Right lobe of liver (tissue), 6 donors: ENCODE results near the gene MEGF10. TPM values are rescaled to one million over a fixed set of nuclear protein-coding genes. Genes with fewer than 3 reads are reported as not detected.
A peak's percentile ranks its signal among the peaks of the same experiment; 100 is the strongest.

ENCODE experiments used
- ATAC-seq, 4 donors: fragments of 200-7000 bp; cut with Tn5 transposase; one replicate each; pipeline ENCODE4 v1.9.1; 2020; ENCODE audit warnings: mild to moderate bottlenecking in 4 of 4, moderate library complexity in 4 of 4
- DNase-seq, 3 donors: peaks; one replicate each; pipeline ENCODE4 v3.0.0-alpha.2; 2020
- H3K27ac ChIP-seq, 3 donors: fragments of 200-600 bp; one replicate each; pipeline ENCODE4 v1.8.0; 2022
- H3K27me3 ChIP-seq, 2 donors: fragments of 200-600 bp; one replicate each; pipeline ENCODE4 v1.8.0; 2022
- H3K36me3 ChIP-seq, 4 donors: fragments of 200-600 bp; sonication (generic) in 1 of 4; one replicate each; pipeline versions ENCODE4 v1.5.1 to v1.8.0; 2017 to 2022; ENCODE audit warnings: control low read depth in 1 of 4
- H3K4me1 ChIP-seq, 4 donors: fragments of 200-600 bp; sonication (generic) in 1 of 4; one replicate each; pipeline versions ENCODE4 v1.5.1 to v1.8.0; 2017 to 2022; ENCODE audit warnings: control low read depth in 1 of 4
- H3K4me3 ChIP-seq, 3 donors: fragments of 200-600 bp; one replicate each; pipeline ENCODE4 v1.8.0; 2022
- H3K9me3 ChIP-seq, 4 donors: fragments of 200-600 bp; sonication (generic) in 1 of 4; one replicate each; pipeline versions ENCODE4 v1.5.1 to v1.8.0; 2017 to 2022; ENCODE audit warnings: control low read depth in 1 of 4
- POLR2A ChIP-seq: fragments of 450-650 bp; IDR thresholded peaks from one replicate; pipeline ENCODE4 v1.6.1; 2017; ENCODE audit warnings: antibody characterized with exemption, mild to moderate bottlenecking
- WGBS: methylation state at CpG from one replicate; pipeline ENCODE4 v1.1.6; 2018; ENCODE audit warnings: low coverage, low lambda C conversion rate; ENCODE audit not compliant: insufficient coverage; ENCODE audit errors: missing lambda C conversion rate; 5-methylcytosine and 5-hydroxymethylcytosine counted together
- intact Hi-C, 2 donors: fragments of 100-400 bp; cut with DNase I; formaldehyde crosslinking; loops; one replicate each; pipeline versions ENCODE4 v1.11.2 to v1.14.1; 2022
- total RNA-seq, 6 experiments: library from RNA; depleted of rRNA in 2 of 6; stranded (reverse); fragments of >200 nt in 2 of 6; fragmentation: NEBNext Ultra II Directional in 3 of 6; extraction: Animal tissue kit (Norgen Biotek cat#: 25700) in 3 of 6; gene quantifications; one replicate each; pipeline versions ENCODE4 v1.1.0 to v1.2.4, GENCODE V29; 2016 to 2023
- TF ChIP-seq, protein P1 (sequence below), 4 donors: fragments of 200-600 bp in 3 of 4; fragments of 450-650 bp in 1 of 4; IDR thresholded peaks; one replicate each; pipeline versions ENCODE4 v1.5.1 to v1.8.0; 2016 to 2022; ENCODE audit warnings: antibody characterized with exemption in 4 of 4, mild to moderate bottlenecking in 2 of 4
- donor health status: DM: no; HTN: yes; CAD: no.
- donor health status: DM: no; HTN: no; CAD: no.
- donor health status: DM: no; HTN: no; CAD: no.
- donor health status: DM: no; HTN: yes; CAD: no.
- donor health status: DM: no; HTN: yes; CAD: no.

The MEGF10 gene
- total RNA-seq, 6 experiments from 2014 or later, result 0.42 to 1.4 (median 0.75) TPM

DNA sequence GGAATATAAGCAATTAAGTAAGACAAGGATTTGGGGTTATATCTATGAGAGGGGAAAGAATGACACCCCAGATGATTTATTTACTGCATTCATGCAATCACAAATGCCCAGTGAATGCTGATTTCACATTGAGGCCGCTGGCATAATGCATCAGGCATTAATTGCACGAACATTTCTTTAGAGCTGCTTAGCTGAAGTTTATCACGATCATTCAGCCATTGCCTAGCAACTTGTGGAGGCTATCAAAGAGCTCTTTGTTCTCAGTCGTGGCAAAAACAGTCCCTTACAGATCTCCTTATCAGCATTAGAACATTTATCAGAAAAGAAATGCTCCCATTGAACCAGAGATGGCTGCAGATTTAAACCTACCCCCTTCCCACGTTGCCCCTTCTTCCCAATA, 138.2 kb downstream of the MEGF10 start:
- no peak overlapping the region for H3K27ac ChIP-seq
- H3K4me1 ChIP-seq, result no peaks in the 10 kb centered on the region
- no peaks in the 10 kb centered on the region for H3K27me3 ChIP-seq
- H3K4me3 ChIP-seq, result no peak overlapping the region
- intact Hi-C loops, result no loop called here
- H3K9me3 ChIP-seq, result no peaks in the 10 kb centered on the region
- peak in 1 of 4 donors; percentile 39 for ATAC-seq
- no peaks in the 10 kb centered on the region for H3K36me3 ChIP-seq
- TF ChIP-seq, protein P1, sequence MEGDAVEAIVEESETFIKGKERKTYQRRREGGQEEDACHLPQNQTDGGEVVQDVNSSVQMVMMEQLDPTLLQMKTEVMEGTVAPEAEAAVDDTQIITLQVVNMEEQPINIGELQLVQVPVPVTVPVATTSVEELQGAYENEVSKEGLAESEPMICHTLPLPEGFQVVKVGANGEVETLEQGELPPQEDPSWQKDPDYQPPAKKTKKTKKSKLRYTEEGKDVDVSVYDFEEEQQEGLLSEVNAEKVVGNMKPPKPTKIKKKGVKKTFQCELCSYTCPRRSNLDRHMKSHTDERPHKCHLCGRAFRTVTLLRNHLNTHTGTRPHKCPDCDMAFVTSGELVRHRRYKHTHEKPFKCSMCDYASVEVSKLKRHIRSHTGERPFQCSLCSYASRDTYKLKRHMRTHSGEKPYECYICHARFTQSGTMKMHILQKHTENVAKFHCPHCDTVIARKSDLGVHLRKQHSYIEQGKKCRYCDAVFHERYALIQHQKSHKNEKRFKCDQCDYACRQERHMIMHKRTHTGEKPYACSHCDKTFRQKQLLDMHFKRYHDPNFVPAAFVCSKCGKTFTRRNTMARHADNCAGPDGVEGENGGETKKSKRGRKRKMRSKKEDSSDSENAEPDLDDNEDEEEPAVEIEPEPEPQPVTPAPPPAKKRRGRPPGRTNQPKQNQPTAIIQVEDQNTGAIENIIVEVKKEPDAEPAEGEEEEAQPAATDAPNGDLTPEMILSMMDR (IDR thresholded peaks at IDR 0.05), result no peak
- TF ChIP-seq POLR2A, result no peak
- WGBS, result 65% methylated on average over 5 of the region's 5 CpGs
- no peak for DNase-seq

DNA sequence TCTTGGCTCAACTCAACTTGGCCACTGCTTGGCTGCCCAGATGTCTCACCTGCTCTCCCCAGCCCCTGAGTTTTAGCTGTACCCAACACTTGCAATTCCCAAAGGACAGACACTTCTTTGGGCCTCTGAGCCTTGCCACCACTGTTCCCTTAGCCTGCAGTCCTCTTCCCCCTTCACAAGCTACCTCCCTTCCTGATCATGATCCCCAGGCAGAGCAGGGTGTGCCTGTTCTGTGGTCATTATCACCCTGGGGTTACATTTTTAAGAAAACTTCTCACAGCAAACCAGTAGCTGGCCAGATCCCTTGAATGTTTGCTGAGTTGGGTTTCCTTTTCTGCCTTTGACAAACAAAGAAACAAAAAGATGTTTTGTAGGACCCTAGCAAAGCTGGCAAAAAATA, 139.3 kb downstream of the MEGF10 start:
- H3K27ac ChIP-seq, result no peak overlapping the region
- H3K27me3 ChIP-seq, result no peaks in the 10 kb centered on the region
- intact Hi-C loops, result no loop called here
- no peaks in the 10 kb centered on the region for H3K9me3 ChIP-seq
- H3K4me1 ChIP-seq, result no peaks in the 10 kb centered on the region
- no peaks in the 10 kb centered on the region for H3K36me3 ChIP-seq
- DNase-seq (no peak), ATAC-seq (no peak)
- TF ChIP-seq, protein P1 (IDR thresholded peaks at IDR 0.05), result no peak
- no peak for TF ChIP-seq POLR2A
- H3K4me3 ChIP-seq, result no peak overlapping the region

DNA sequence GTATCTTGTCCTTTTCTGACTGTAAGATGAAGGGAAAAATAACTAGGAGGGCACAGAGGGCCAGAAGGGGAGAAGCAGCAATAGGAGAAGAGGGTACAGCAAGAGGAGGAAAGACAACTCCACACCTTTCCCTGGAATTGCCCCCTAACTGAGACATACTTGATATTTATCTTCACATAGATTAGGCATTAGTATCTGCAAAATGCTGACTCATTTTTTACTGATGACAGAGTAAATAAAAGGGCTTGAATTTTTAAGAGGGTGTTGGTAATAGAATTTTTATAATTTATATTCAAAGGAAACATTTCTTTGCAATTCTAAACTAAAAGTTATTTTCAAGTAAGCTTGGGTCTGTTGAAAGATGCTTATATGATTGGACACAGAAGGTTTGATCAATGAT, 140.0 kb downstream of the MEGF10 start:
- H3K36me3 ChIP-seq, result no peaks in the 10 kb centered on the region
- no peak overlapping the region for H3K27ac ChIP-seq
- H3K4me3 ChIP-seq, result no peak overlapping the region
- intact Hi-C loops, result no loop called here
- no peak for TF ChIP-seq POLR2A
- TF ChIP-seq, protein P1 (IDR thresholded peaks at IDR 0.05), result no peak
- ATAC-seq (no peak), DNase-seq (no peak)
- no peaks in the 10 kb centered on the region for H3K4me1 ChIP-seq
- H3K9me3 ChIP-seq, result no peaks in the 10 kb centered on the region
- H3K27me3 ChIP-seq, result no peaks in the 10 kb centered on the region

DNA sequence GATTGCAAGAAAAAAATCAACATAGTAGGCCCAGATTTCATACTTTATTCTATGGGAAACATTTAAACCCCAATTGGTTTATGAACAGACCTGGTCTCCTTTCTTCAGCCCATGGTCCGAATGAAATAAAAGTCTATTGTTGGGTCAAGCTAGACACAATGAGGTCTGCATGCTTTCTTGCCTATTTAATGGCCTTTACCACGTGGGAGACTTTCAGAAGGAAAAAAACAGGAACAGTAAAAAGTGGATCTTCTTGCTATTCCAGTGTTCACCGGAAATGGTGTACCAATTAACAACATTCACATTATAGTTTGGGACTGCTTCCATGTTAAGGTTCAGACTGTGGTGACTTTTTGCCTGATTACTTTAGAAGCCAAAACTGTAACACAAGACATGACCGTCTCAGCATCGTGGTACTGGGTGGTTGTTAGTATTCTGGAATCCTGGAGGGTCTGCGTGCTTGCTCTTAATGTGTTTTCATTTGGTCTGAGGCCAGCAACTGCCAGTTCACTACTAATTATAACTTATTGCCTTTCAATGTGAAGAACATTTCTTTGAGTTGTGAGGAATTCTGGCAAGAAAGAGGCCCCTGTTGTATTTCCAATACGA, 141.5 kb downstream of the MEGF10 start:
- H3K36me3 ChIP-seq, result no peaks in the 10 kb centered on the region
- H3K27ac ChIP-seq, result no peak overlapping the region
- no peak for DNase-seq
- TF ChIP-seq, protein P1 (IDR thresholded peaks at IDR 0.05), result no peak
- TF ChIP-seq POLR2A, result no peak
- 57% methylated on average over 7 of the region's 7 CpGs for WGBS
- H3K4me1 ChIP-seq, result no peaks in the 10 kb centered on the region
- intact Hi-C loops, result no loop called here
- H3K27me3 ChIP-seq, result no peaks in the 10 kb centered on the region
- ATAC-seq, result no peak
- H3K4me3 ChIP-seq, result no peak overlapping the region
- no peaks in the 10 kb centered on the region for H3K9me3 ChIP-seq

DNA sequence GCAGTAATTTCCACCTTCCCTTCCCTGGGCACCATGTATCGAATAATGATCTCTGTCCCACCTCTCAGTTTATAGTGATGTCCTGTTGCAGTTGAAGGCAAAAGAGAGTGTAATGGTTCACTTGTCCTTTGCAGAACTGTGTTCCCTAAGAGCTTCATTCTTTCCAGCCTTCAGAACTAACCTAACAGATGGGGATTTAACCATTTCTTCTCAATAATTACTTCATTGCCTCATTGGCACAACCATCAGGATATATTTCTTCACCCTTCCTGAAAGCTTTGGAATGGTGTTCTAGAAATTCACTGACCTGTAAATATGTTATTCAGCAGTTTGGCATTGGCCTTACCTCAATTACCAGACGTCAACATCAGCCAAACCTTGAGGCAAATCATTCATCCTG, 142.9 kb downstream of the MEGF10 start:
- ATAC-seq (no peak), DNase-seq (no peak)
- Histone ChIP-seq H3K9me3 (no peaks in the 10 kb centered on the region), H3K4me3 (no peak overlapping the region), H3K4me1 (no peaks in the 10 kb centered on the region), H3K27me3 (no peaks in the 10 kb centered on the region), H3K36me3 (no peaks in the 10 kb centered on the region), H3K27ac (no peak overlapping the region)
- 50% methylated on average over 1 of the region's 2 CpGs for WGBS
- intact Hi-C loops, result no loop called here
- TF ChIP-seq, protein P1 (IDR thresholded peaks at IDR 0.05), result no peak
- TF ChIP-seq POLR2A, result no peak
